Hepatocyte (in vitro differentiated cells): Measurements from ENCODE around the gene MDH1.

Experiments
- EZH2 ChIP-seq: fragments of 200-600 bp; sonication (generic); IDR thresholded peaks from 2 replicates; pipeline ENCODE4 v1.6.1; 2016; ENCODE audit warnings: antibody characterized with exemption, mild to moderate bottlenecking, borderline replicate concordance
- EZH2phosphoT487 ChIP-seq: fragments of 200-600 bp; sonication (generic); IDR thresholded peaks from one replicate; pipeline ENCODE4 v1.6.1; 2018; ENCODE audit warnings: antibody characterized with exemption, mild to moderate bottlenecking, low read depth, moderate library complexity; ENCODE audit not compliant: unreplicated experiment, severe bottlenecking
- TF ChIP-seq, protein P1 (sequence below): fragments of 200-600 bp; sonication (generic); IDR thresholded peaks from 2 replicates; pipeline ENCODE4 v1.5.1; 2016; ENCODE audit warnings: antibody characterized with exemption, mild to moderate bottlenecking; ENCODE audit not compliant: poor library complexity

DNA sequence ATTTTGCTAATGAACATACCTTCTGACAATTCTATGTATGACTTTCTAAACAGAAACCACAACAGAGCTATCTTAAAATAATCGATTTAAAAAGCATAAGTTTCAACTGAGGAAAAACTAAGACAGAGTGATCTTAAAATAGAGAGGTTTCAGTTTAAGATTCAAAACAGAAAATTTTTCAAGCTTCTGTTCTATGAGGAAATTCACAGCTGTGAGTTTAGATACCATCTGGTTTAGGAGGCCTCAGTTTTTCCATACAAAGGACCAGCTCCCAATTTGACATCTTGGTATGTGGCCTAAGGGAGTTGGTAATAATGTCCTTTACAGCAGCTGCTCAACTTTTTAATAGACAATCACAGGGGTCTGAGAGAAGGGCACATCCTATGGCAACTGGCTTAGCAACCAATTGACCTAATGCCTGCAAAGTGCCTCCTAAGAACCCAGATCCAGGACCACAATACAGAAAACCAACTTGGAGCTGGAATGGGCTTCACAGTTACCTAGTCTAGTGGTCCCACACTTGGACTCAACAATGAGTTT is 39.7 kb downstream of the MDH1 start:
- TF ChIP-seq EZH2phosphoT487 (no peak), EZH2 (no peak)
- TF ChIP-seq, protein P1, sequence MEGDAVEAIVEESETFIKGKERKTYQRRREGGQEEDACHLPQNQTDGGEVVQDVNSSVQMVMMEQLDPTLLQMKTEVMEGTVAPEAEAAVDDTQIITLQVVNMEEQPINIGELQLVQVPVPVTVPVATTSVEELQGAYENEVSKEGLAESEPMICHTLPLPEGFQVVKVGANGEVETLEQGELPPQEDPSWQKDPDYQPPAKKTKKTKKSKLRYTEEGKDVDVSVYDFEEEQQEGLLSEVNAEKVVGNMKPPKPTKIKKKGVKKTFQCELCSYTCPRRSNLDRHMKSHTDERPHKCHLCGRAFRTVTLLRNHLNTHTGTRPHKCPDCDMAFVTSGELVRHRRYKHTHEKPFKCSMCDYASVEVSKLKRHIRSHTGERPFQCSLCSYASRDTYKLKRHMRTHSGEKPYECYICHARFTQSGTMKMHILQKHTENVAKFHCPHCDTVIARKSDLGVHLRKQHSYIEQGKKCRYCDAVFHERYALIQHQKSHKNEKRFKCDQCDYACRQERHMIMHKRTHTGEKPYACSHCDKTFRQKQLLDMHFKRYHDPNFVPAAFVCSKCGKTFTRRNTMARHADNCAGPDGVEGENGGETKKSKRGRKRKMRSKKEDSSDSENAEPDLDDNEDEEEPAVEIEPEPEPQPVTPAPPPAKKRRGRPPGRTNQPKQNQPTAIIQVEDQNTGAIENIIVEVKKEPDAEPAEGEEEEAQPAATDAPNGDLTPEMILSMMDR, result no peak
